ENCODE measurements around the gene C1orf232. TPM values are rescaled to one million over a fixed set of nuclear protein-coding genes. Genes with fewer than 3 reads are reported as not detected.

The C1orf232 gene
- polyA plus RNA-seq, 2 of the 4 experiments (the other 2 are of a cell fraction) = not detected

- H3K9me3 ChIP-seq = no peaks in the 10 kb centered on the region
- DNase-seq (ENCODE audit: low read depth in 1 of 2, low spot score in 1 of 2) (no peak), ATAC-seq (no peak), FAIRE-seq (no peak)
- WGBS (ENCODE audit: missing lambda C conversion rate) = 86% methylated on average over 8 of the region's 8 CpGs
- peak overlapping the region; percentile 17 to 56; a peak in 3 of 6 replicates for H3K27ac ChIP-seq
- TF ChIP-seq EHF (CRISPR knock-in tag; IDR thresholded peaks at IDR 0.05) (no peak), HDAC2 (IDR thresholded peaks at IDR 0.05) (no peak), SMC3 (IDR thresholded peaks at IDR 0.05) (no peak), EP300 (IDR thresholded peaks at IDR 0.05) (no peak), BCL3 (IDR thresholded peaks at IDR 0.05) (no peak)
- H3K4me3 ChIP-seq = no peak overlapping the region
- ChIA-PET CTCF (interaction anchor here (1.1 to 7.1 kb wide), 7 partner anchors 9 to 200 kb away, joined by 3 to 46 read pairs (median 5); no protein-coding TSS in a partner anchor), POLR2A (interaction anchor here (1.7 kb wide), 1 partner anchor 23 kb away, joined by 8 read pairs; no protein-coding TSS in a partner anchor)
- peak overlapping the region; percentile 63; the same call in 1 of the 3 replicates for H3K4me2 ChIP-seq
- peaks cover 39% of the 10 kb centered on the region for H3K4me1 ChIP-seq
These were observed 46.6 kb downstream of the C1orf232 start for GRCh38 chr1:26121854-26122773.

GRCh38 chr1:26119892-26120608 lies 48.7 kb downstream of the C1orf232 start:
- WGBS (ENCODE audit: missing lambda C conversion rate) = 84% methylated on average over 9 of the region's 9 CpGs
- TF ChIP-seq KDM1A (IDR thresholded peaks at IDR 0.05; ENCODE audit: low read depth) (no peak), MAZ (IDR thresholded peaks at IDR 0.05; ENCODE audit: borderline replicate concordance, low read depth, low read length) (no peak), SMC3 (IDR thresholded peaks at IDR 0.05) (no peak), ZSCAN20 (CRISPR knock-in tag; IDR thresholded peaks at IDR 0.05) (no peak), EHF (CRISPR knock-in tag; IDR thresholded peaks at IDR 0.05) (no peak), GATA3 (IDR thresholded peaks at IDR 0.05; ENCODE audit: borderline replicate concordance) (no peak), EHMT2 (IDR thresholded peaks at IDR 0.05; ENCODE audit: low read depth) (no peak), PHF8 (IDR thresholded peaks at IDR 0.05; ENCODE audit: borderline replicate concordance, low read depth) (no peak), ESRRA (IDR thresholded peaks at IDR 0.05; ENCODE audit: borderline replicate concordance, low read length) (no peak), CEBPB (IDR thresholded peaks at IDR 0.05) (no peak), CBX2 (IDR thresholded peaks at IDR 0.05; ENCODE audit: borderline replicate concordance, low read depth) (no peak), ZFP36 (IDR thresholded peaks at IDR 0.05; ENCODE audit: borderline replicate concordance, partially characterized antibody) (no peak), HOXB5 (CRISPR knock-in tag; IDR thresholded peaks at IDR 0.05) (no peak), EP300 (IDR thresholded peaks at IDR 0.05) (no peak), CBX8 (IDR thresholded peaks at IDR 0.05) (no peak), NFE2L2 (conservative IDR thresholded peaks at IDR 0.05; ENCODE audit: low read length) (no peak), MAX (IDR thresholded peaks at IDR 0.05) (no peak), ZC3H11A (IDR thresholded peaks at IDR 0.05) (no peak)
- Histone ChIP-seq H3K27ac (no peak overlapping the region), H3K4me2 (no peak overlapping the region), H3K4me3 (no peak overlapping the region), H3K4me1 (peaks cover 34% of the 10 kb centered on the region), H3K9me3 (no peaks in the 10 kb centered on the region)
- FAIRE-seq (no peak), ATAC-seq (no peak), DNase-seq (ENCODE audit: low read depth in 1 of 2, low spot score in 1 of 2) (no peak)
- CTCF ChIA-PET = interaction anchor here (0.5 to 4.3 kb wide), 3 partner anchors 25 to 600 kb away, joined by 3 to 22 read pairs (median 4); no protein-coding TSS in a partner anchor
- POLR2A ChIA-PET = no interaction called here

Data from A549 (cell line).